CD4-positive, alpha-beta memory T cell (primary cell): ENCODE measurements around the gene PLXNA1. TPM values are rescaled to one million over a fixed set of nuclear protein-coding genes. Genes with fewer than 3 reads are reported as not detected.

ENCODE experiments used
- CTCF ChIA-PET: fragments of 350-600 bp; sonication (Branson Sonifier 250); formaldehyde crosslinking; loops from one replicate; lab custom pipeline; 2021; ENCODE audit warnings: inconsistent platforms; ENCODE audit not compliant: partially characterized antibody; lab: Charles Lee
- POLR2A ChIA-PET: fragments of 350-600 bp; sonication (Branson Sonifier 250); formaldehyde crosslinking; loops from one replicate; lab custom pipeline; 2021; ENCODE audit not compliant: partially characterized antibody; lab: Charles Lee
- DNase-seq, 5 donors: peaks; one replicate each; pipeline versions ENCODE4 v3.0.0 to v3.0.0-alpha.2; 2020 to 2022; ENCODE audit warnings: mixed read lengths in 1 of 5
- H3K27ac ChIP-seq: one replicate; pipeline ENCODE4 v1.7.0; 2013; ENCODE audit warnings: low read depth, low read length
- H3K27me3 ChIP-seq: 2 replicates; pipeline ENCODE4 v1.7.0; 2013; ENCODE audit warnings: mild to moderate bottlenecking, low read length, moderate library complexity; ENCODE audit not compliant: insufficient read depth
- H3K36me3 ChIP-seq: 2 replicates; pipeline ENCODE4 v1.7.0; 2013; ENCODE audit warnings: mild to moderate bottlenecking, low read length, moderate library complexity; ENCODE audit not compliant: insufficient read depth
- H3K4me1 ChIP-seq: 2 replicates; pipeline ENCODE4 v1.7.0; 2013; ENCODE audit warnings: mild to moderate bottlenecking, low read length, moderate library complexity; ENCODE audit not compliant: insufficient read depth
- H3K4me3 ChIP-seq, 2 donors: one replicate each; pipeline ENCODE4 v1.7.0; 2013; ENCODE audit warnings: low read length in 2 of 2, mild to moderate bottlenecking in 1 of 2
- H3K9me3 ChIP-seq, 2 donors: one replicate each; pipeline ENCODE4 v1.7.0; 2013; ENCODE audit warnings: low read length in 2 of 2, control low read depth in 1 of 2; ENCODE audit not compliant: control insufficient read depth in 1 of 2
- H3K27ac Mint-ChIP-seq, 7 donors: one replicate each; pipeline ENCODE4 v1.8.0; 2020 to 2021; ENCODE audit warnings: mixed read lengths in 7 of 7, mild to moderate bottlenecking in 6 of 7, inconsistent platforms in 3 of 7, moderate library complexity in 3 of 7
- H3K27me3 Mint-ChIP-seq, 2 donors: one replicate each; pipeline ENCODE4 v1.8.0; 2020 to 2021; ENCODE audit warnings: mixed read lengths in 2 of 2
- H3K36me3 Mint-ChIP-seq, 2 donors: one replicate each; pipeline ENCODE4 v1.8.0; 2020 to 2021; ENCODE audit warnings: mixed read lengths in 2 of 2, inconsistent platforms in 1 of 2, mild to moderate bottlenecking in 1 of 2
- H3K4me1 Mint-ChIP-seq, 4 donors: one replicate each; pipeline ENCODE4 v1.8.0; 2020 to 2021; ENCODE audit warnings: mixed read lengths in 4 of 4, mild to moderate bottlenecking in 1 of 4
- H3K4me3 Mint-ChIP-seq, 8 donors: one replicate each; pipeline ENCODE4 v1.8.0; 2020 to 2021; ENCODE audit warnings: mixed read lengths in 8 of 8, mild to moderate bottlenecking in 7 of 8, moderate library complexity in 6 of 8, inconsistent platforms in 3 of 8
- H3K9me3 Mint-ChIP-seq, 8 donors: one replicate each; pipeline ENCODE4 v1.8.0; 2020 to 2021; ENCODE audit warnings: mixed read lengths in 8 of 8, mild to moderate bottlenecking in 5 of 8, inconsistent platforms in 3 of 8, moderate library complexity in 1 of 8
- intact Hi-C: fragments of 100-400 bp; cut with micrococcal nuclease; formaldehyde crosslinking; loops from one replicate; pipeline ENCODE4 v1.15.1; 2023
- polyA plus RNA-seq, 2 donors: library from polyadenylated mRNA; unstranded; fragments of 300-500 nt; fragmentation: Illumina TruSeq; gene quantifications; one replicate each; pipeline ENCODE4 v1.2.3, GENCODE V29; 2021
- total RNA-seq, 2 experiments: library from RNA; stranded (reverse); gene quantifications; one replicate each; pipeline ENCODE4 v1.2.3, GENCODE V29; 2021

The PLXNA1 gene
- total RNA-seq (10 to 100 TPM; 18.9 to 21.3 TPM), polyA plus RNA-seq (1 to 10 TPM in 1 of 2 donors, under 1 TPM in 1; 0.34 to 1.4 TPM)

DNA sequence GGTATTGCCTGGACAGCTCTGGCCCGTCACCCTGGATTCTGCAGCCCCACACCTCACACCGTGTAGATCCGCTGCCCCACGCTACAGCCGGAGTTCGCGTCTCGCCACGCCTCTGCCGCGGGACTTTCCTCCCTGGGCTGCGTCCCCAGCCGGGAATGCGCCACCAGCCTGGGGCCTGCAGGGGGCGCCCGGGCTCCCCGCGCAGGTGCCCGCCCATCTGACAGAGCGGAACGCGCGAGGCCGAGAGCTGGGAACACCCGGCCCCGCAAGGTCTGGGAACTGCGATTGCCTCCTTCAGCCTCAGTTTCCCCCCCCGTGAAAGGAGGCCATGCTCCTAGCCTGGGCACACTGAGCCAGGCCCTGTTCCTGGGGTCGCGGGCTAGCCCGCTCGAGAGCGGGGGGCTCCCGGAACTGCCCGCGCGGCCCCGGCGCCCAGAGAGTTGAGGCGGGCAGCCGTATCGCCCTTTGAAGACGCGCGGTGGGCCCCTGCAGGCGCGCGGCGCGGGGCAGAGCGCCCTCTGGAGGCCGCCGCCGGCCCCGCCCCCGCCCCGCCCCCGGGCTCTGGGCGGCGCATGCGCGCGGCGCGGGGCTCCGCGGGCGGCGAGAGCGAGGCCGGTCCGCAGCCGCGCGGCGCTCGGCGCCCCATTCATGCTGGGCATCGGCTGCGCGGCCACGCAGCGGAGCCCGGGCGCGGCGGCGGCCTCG lies at the start of gene PLXNA1:
Gene PLXNA1 (plus strand): TSS at position 645 of the 705 bp plus-strand sequence. CDS start 5,479 bp downstream, outside the sequence.
- Histone ChIP-seq H3K36me3 (no peaks in the 10 kb centered on the region), H3K4me3 (peak within 1 kb of the TSS; percentile 61 to 76), H3K27me3 (no peaks in the 10 kb centered on the region), H3K27ac (peak within 1 kb of the TSS; percentile 83), H3K4me1 (peaks cover 17% of the 10 kb centered on the region), H3K9me3 (no peaks in the 10 kb centered on the region)
- ChIA-PET POLR2A (interaction anchor here (1.0 to 2.4 kb wide), 3 partner anchors 69 to 278 kb away, joined by 4 to 11 read pairs (median 4); partner anchors contain the start of gene CHCHD6), CTCF (interaction anchor here (0.7 to 3.1 kb wide), 11 partner anchors 11 to 1463 kb away, joined by 3 to 26 read pairs (median 3); partner anchors contain the start of gene CHCHD6)
- Mint-ChIP-seq H3K9me3 (peaks cover 0 to 4% (median 0%) of the 10 kb centered on the region in 8 donors), H3K4me1 (peaks cover 6 to 29% (median 17%) of the 10 kb centered on the region in 4 donors), H3K36me3 (peaks cover 0 to 1% of the 10 kb centered on the region in 2 donors), H3K27me3 (peaks cover 5 to 7% of the 10 kb centered on the region in 2 donors), H3K4me3 (peak within 1 kb of the TSS; percentile 84 to 92 (median 89)), H3K27ac (peak within 1 kb of the TSS; percentile 95 to 98 (median 97))
- peak; percentile 88 to 97 (median 95) for DNase-seq
- intact Hi-C loops: loop anchor here (1.0 to 10.0 kb wide), 8 partner anchors 71 to 1072 kb away; partner anchors contain the start of genes CHCHD6, MCM2, SEC61A1 and TPRA1

DNA sequence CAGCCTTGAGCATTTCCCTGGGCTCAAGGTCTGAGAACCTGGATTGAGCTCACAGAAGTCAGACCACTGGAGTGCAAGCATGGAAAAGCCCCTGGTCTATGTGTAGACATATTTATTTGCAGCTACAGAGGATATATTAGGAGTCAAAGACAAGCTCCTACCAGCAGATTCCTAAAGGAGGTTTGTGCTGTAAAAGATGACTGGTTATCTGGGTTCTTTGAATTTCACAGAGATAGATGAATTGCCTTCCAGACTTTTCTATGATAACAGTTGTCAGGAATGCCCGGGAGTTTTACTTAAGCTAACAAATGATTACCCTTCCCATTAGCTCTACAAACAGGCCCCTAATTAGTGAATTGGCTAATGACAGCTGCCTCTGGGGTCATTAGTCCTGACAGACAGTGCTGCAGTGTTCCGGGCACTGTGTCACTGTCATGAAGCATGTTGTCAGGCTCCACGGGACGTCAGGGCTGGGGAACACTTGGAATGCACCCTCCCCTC lies 48.8 kb upstream of the PLXNA1 start:
- Histone ChIP-seq H3K27me3 (no peaks in the 10 kb centered on the region), H3K4me3 (no peak overlapping the region), H3K9me3 (no peaks in the 10 kb centered on the region), H3K4me1 (no peaks in the 10 kb centered on the region), H3K27ac (no peak overlapping the region), H3K36me3 (no peaks in the 10 kb centered on the region)
- POLR2A ChIA-PET: no interaction called here
- CTCF ChIA-PET: no interaction called here
- peaks cover 0 to 1% (median 0%) of the 10 kb centered on the region in 4 donors for H3K4me1 Mint-ChIP-seq
- intact Hi-C loops: no loop called here
- H3K36me3 Mint-ChIP-seq: peaks cover 0 to 3% of the 10 kb centered on the region in 2 donors
- no peaks in the 10 kb centered on the region for H3K9me3 Mint-ChIP-seq
- no peaks in the 10 kb centered on the region for H3K27me3 Mint-ChIP-seq
- no peak for DNase-seq
- peak overlapping the region in 1 of 7 donors; percentile 14 for H3K27ac Mint-ChIP-seq
- no peak overlapping the region for H3K4me3 Mint-ChIP-seq

DNA sequence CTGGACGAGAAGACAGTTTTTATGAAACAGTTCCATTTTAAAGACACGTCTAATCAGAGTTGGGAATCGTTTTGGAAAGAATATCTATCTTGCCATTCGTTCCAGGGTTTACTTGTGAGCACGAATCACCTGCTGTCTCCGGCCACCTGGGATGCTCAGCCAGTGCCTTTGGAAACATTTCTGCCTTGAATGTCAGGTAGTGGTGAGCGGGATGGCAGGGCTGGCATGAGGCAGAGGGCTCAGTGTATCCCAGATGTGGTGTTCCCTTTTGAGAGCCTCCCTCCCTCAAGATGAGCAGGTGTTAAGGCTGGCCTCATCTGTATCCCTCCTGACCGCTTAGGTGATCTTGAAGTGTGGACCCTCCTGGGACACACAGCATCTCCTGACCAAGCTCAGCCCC lies 47.9 kb upstream of the PLXNA1 start:
- POLR2A ChIA-PET: no interaction called here
- Histone ChIP-seq H3K27ac (no peak overlapping the region), H3K27me3 (no peaks in the 10 kb centered on the region), H3K4me3 (no peak overlapping the region), H3K4me1 (no peaks in the 10 kb centered on the region), H3K36me3 (no peaks in the 10 kb centered on the region), H3K9me3 (no peaks in the 10 kb centered on the region)
- intact Hi-C loops: no loop called here
- H3K27ac Mint-ChIP-seq: no peak overlapping the region
- peaks cover 0 to 3% of the 10 kb centered on the region in 2 donors for H3K36me3 Mint-ChIP-seq
- CTCF ChIA-PET: no interaction called here
- no peaks in the 10 kb centered on the region for H3K27me3 Mint-ChIP-seq
- no peaks in the 10 kb centered on the region for H3K4me1 Mint-ChIP-seq
- DNase-seq: no peak
- no peak overlapping the region for H3K4me3 Mint-ChIP-seq
- no peaks in the 10 kb centered on the region for H3K9me3 Mint-ChIP-seq

DNA sequence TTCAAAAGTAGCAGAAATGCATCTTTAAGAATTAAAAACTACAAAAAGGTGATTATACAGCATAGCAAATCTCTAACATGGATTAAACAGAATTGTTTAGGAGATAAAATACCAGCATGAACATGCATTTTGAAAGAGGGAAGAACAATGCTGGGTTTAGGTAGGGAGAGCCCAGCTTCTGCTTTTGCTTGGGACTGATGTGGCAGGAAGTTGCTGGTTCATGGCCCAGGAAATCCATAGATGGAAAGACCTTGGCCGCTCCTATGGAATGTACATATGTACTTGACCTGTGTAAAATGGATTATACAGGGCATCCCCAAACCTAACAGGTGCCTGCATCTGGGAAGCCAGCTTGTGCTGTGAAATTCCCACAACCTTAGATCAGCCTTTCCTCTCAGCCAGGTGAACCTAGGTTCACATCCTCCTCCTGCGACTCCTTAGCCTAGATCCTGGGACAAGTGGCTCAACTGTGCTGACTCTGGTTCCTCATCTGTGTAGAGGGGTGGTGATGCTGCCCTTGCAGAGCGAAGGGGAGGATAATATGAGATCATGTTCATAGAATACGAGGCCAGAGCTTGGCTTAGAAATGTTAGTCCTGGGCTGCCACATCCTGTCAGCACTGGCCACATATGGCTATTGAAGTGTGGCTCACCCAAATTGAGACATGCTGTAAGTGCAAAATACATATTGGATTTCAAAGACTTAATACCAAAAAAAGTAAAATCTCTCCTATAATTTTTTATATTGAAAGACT lies 47.0 kb upstream of the PLXNA1 start:
- POLR2A ChIA-PET: no interaction called here
- Mint-ChIP-seq H3K27me3 (no peaks in the 10 kb centered on the region), H3K4me1 (no peaks in the 10 kb centered on the region), H3K9me3 (no peaks in the 10 kb centered on the region), H3K4me3 (no peak overlapping the region), H3K36me3 (peaks cover 0 to 3% of the 10 kb centered on the region in 2 donors), H3K27ac (no peak overlapping the region)
- no peak for DNase-seq
- H3K36me3 ChIP-seq: no peaks in the 10 kb centered on the region
- CTCF ChIA-PET: no interaction called here
- no peak overlapping the region for H3K27ac ChIP-seq
- intact Hi-C loops: no loop called here
- no peaks in the 10 kb centered on the region for H3K27me3 ChIP-seq
- H3K9me3 ChIP-seq: no peaks in the 10 kb centered on the region
- no peaks in the 10 kb centered on the region for H3K4me1 ChIP-seq
- H3K4me3 ChIP-seq: no peak overlapping the region

DNA sequence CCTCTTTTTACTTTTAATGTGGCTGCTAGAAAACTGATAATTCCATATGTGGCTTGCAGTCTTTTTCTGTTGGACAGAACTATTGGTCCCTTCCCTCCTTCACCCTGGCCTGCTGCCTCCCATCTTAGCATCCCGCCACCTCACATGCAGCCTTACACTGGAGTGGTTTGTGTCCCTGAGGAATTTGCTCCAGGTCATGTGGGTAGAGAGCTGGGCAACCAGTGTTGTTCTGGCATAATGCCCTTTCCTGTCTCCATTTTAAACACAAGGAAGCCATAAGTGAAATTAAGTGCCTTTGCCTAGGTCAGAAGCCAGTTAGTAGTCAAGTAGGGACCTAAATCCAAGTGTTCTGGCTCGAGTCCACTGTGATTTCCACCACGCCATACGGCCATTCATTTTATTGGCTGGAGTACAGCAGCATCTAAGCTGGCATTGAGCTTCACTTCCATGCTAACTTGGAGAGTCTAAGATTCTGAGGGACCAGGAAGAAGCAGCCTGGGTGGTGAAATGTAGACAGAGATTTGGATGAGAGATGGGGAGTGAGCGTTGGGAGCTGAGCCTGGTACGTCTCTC lies 46.0 kb upstream of the PLXNA1 start:
- H3K27me3 ChIP-seq: no peaks in the 10 kb centered on the region
- H3K4me3 ChIP-seq: no peak overlapping the region
- intact Hi-C loops: no loop called here
- Mint-ChIP-seq H3K4me3 (no peak overlapping the region), H3K9me3 (no peaks in the 10 kb centered on the region), H3K4me1 (no peaks in the 10 kb centered on the region), H3K27ac (peak overlapping the region in 1 of 7 donors; percentile 37), H3K36me3 (peaks cover 0 to 5% of the 10 kb centered on the region in 2 donors), H3K27me3 (no peaks in the 10 kb centered on the region)
- ChIA-PET CTCF (no interaction called here), POLR2A (no interaction called here)
- H3K4me1 ChIP-seq: no peaks in the 10 kb centered on the region
- H3K27ac ChIP-seq: no peak overlapping the region
- no peak for DNase-seq
- no peaks in the 10 kb centered on the region for H3K9me3 ChIP-seq
- no peaks in the 10 kb centered on the region for H3K36me3 ChIP-seq

DNA sequence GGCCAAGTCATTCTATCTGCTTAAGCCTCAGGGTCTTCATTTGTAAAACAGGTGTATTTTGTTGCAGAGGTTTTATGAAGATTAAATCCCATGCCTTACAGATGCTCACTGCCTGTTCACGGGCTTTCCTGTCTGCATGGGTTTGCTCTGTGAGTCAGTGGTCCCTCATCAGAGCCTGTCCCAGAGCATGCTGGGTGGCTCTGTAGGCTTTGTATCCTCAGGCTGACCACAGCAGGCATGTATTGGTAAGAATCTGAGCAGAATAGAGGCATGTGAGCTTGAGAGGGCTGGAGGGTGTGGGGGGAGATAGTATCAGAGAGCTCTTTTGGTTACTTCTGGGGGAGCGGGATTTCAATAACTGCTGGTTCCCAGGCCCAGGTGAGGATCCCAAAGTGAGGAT lies 45.4 kb upstream of the PLXNA1 start:
- intact Hi-C loops: no loop called here

More for the DNA sequence above, 45.4 kb upstream of the PLXNA1 start:
- ChIA-PET POLR2A (no interaction called here), CTCF (interaction anchor here (1.1 kb wide), 1 partner anchor 9 kb away, joined by 4 read pairs; no protein-coding TSS in a partner anchor)
- DNase-seq: no peak
- Mint-ChIP-seq H3K27me3 (no peaks in the 10 kb centered on the region), H3K4me3 (no peak overlapping the region), H3K27ac (peak overlapping the region in 2 of 7 donors; percentile 37 to 44), H3K9me3 (no peaks in the 10 kb centered on the region), H3K4me1 (no peaks in the 10 kb centered on the region), H3K36me3 (peaks cover 0 to 10% of the 10 kb centered on the region in 2 donors)
- no peaks in the 10 kb centered on the region for H3K9me3 ChIP-seq
- H3K27ac ChIP-seq: no peak overlapping the region
- H3K27me3 ChIP-seq: no peaks in the 10 kb centered on the region
- no peaks in the 10 kb centered on the region for H3K36me3 ChIP-seq
- H3K4me1 ChIP-seq: no peaks in the 10 kb centered on the region
- no peak overlapping the region for H3K4me3 ChIP-seq
